Nephron (organoid): ENCODE results near the gene ABHD13.
A peak's percentile ranks its signal among the peaks of the same experiment; 100 is the strongest.
"Not testable (repeated sequence)": the region's sequence is repeated elsewhere in the genome, so short reads cannot be mapped to it uniquely, and the experiment has no call there.

Experiments used
- H3K27ac Mint-ChIP-seq, 3 experiments: 2 replicates each; pipeline ENCODE4 v1.8.0; 2020; ENCODE audit warnings: mixed read lengths in 3 of 3, mild to moderate bottlenecking in 2 of 3, moderate library complexity in 1 of 3
- H3K27me3 Mint-ChIP-seq: 2 replicates; pipeline ENCODE4 v1.8.0; 2021; ENCODE audit warnings: low read depth, mild to moderate bottlenecking, moderate library complexity, mixed read lengths
- H3K36me3 Mint-ChIP-seq: 2 replicates; pipeline ENCODE4 v1.8.0; 2020; ENCODE audit warnings: low read depth, mixed read lengths
- H3K4me1 Mint-ChIP-seq: 2 replicates; pipeline ENCODE4 v1.8.0; 2020; ENCODE audit warnings: mixed read lengths
- H3K4me3 Mint-ChIP-seq, 3 experiments: 2 replicates each; pipeline ENCODE4 v1.8.0; 2020; ENCODE audit warnings: mild to moderate bottlenecking in 3 of 3, mixed read lengths in 3 of 3, moderate library complexity in 2 of 3
- H3K9me3 Mint-ChIP-seq: 2 replicates; pipeline ENCODE4 v1.8.0; 2020; ENCODE audit warnings: mixed read lengths
- TF ChIP-seq, protein P1 (sequence below), 3 experiments: fragments of 200-600 bp; sonication (generic); IDR thresholded peaks; one replicate each; pipeline ENCODE4 v1.5.0; 2021; ENCODE audit warnings: antibody characterized with exemption in 3 of 3; ENCODE audit not compliant: unreplicated experiment in 3 of 3

ABHD13 gene

DNA sequence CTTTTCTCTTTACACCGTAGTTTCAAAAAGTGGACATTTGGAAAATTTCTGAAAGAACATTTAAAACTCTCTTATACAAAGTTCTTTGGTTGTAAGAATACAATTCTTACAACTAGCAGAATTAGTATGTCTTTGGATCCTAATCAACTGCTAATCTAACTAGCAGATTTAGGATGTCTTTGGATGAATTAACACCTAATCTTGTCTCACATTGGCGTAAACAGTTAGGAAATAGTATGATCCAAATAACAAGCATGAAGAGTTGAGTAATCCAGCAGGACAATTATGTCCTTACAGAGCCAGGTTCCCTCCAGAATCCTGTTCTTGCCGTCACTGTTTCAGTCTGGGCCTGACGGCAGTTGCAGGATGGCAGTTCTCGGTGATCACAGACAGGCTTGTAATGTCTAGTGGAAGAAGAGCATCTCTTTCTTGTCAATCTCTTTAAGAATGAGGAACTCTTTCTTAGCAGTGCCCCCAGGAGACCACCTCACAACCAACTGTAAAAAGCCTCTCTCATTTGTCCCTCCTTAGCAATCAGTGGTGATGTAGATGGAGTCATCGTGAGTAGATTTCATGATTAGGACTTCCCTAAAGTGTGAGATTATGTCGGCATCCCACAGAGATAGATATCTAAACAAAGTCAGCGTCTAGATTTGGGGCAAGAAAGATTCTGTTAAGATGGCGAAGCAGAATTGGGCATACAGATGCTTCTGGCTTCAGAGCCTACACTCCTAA is 45.6 kb downstream of the ABHD13 start:
- Mint-ChIP-seq H3K4me3 (no peak overlapping the region), H3K9me3 (no peaks in the 10 kb centered on the region), H3K36me3 (no peaks in the 10 kb centered on the region), H3K27ac (no peak overlapping the region), H3K4me1 (no peaks in the 10 kb centered on the region), H3K27me3 (peaks cover 3% of the 10 kb centered on the region)
- TF ChIP-seq, protein P1, sequence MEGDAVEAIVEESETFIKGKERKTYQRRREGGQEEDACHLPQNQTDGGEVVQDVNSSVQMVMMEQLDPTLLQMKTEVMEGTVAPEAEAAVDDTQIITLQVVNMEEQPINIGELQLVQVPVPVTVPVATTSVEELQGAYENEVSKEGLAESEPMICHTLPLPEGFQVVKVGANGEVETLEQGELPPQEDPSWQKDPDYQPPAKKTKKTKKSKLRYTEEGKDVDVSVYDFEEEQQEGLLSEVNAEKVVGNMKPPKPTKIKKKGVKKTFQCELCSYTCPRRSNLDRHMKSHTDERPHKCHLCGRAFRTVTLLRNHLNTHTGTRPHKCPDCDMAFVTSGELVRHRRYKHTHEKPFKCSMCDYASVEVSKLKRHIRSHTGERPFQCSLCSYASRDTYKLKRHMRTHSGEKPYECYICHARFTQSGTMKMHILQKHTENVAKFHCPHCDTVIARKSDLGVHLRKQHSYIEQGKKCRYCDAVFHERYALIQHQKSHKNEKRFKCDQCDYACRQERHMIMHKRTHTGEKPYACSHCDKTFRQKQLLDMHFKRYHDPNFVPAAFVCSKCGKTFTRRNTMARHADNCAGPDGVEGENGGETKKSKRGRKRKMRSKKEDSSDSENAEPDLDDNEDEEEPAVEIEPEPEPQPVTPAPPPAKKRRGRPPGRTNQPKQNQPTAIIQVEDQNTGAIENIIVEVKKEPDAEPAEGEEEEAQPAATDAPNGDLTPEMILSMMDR (IDR thresholded peaks at IDR 0.05; ENCODE audit: unreplicated experiment in 3 of 3) = no peak

DNA sequence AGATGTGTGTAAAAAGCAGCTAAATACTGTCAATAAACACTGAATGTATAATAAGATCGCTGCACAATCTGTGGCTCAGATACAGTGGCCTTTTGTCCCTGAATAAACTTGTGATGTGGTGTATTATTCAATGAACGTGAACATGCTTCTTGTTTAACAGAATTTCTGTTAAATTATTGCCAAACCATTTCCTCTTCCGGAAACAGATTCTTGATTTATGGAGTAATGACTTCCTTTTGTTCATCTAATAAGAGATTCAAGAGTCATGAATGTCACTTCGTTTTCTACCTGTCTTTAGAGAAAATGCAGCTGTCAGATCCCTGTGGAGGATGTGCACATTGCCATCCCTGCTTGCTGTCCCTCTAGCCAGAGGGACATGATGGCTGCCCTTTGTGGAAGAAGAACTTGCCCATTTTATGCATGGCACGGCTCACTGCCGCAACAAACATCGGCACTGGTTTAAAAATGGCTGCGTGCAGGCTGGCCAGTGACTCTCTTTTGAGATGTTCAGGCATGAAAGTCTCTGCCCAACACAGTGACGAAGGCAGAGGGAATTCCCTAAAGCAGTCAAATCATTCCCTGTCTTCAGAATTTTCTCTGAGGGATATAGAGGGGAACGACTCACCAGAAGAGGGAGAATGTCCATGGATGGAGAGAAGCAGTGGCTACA is 48.3 kb downstream of the ABHD13 start:
- TF ChIP-seq, protein P1 (IDR thresholded peaks at IDR 0.05; ENCODE audit: unreplicated experiment in 3 of 3) = no peak
- H3K4me3 Mint-ChIP-seq = no peak overlapping the region
- peaks cover 19% of the 10 kb centered on the region for H3K4me1 Mint-ChIP-seq
- H3K27ac Mint-ChIP-seq = no peak overlapping the region
- no peaks in the 10 kb centered on the region for H3K36me3 Mint-ChIP-seq
- H3K9me3 Mint-ChIP-seq = no peaks in the 10 kb centered on the region
- H3K27me3 Mint-ChIP-seq = peaks cover 3% of the 10 kb centered on the region

GRCh38 chr13:108267347-108267746 is 49.2 kb downstream of the ABHD13 start:
- H3K36me3 Mint-ChIP-seq = no peaks in the 10 kb centered on the region
- no peak overlapping the region for H3K27ac Mint-ChIP-seq
- peaks cover 24% of the 10 kb centered on the region for H3K4me1 Mint-ChIP-seq
- no peaks in the 10 kb centered on the region for H3K9me3 Mint-ChIP-seq
- TF ChIP-seq, protein P1 (IDR thresholded peaks at IDR 0.05; ENCODE audit: unreplicated experiment in 3 of 3) = no peak
- peaks cover 3% of the 10 kb centered on the region for H3K27me3 Mint-ChIP-seq
- H3K4me3 Mint-ChIP-seq = no peak overlapping the region

- not testable (repeated sequence) for H3K9me3 Mint-ChIP-seq, H3K27ac Mint-ChIP-seq, H3K36me3 Mint-ChIP-seq, H3K4me3 Mint-ChIP-seq, H3K27me3 Mint-ChIP-seq
- peaks cover 26% of the 10 kb centered on the region for H3K4me1 Mint-ChIP-seq
Measured at GRCh38 chr13:108267855-108268254, 49.7 kb downstream of the ABHD13 start.

DNA sequence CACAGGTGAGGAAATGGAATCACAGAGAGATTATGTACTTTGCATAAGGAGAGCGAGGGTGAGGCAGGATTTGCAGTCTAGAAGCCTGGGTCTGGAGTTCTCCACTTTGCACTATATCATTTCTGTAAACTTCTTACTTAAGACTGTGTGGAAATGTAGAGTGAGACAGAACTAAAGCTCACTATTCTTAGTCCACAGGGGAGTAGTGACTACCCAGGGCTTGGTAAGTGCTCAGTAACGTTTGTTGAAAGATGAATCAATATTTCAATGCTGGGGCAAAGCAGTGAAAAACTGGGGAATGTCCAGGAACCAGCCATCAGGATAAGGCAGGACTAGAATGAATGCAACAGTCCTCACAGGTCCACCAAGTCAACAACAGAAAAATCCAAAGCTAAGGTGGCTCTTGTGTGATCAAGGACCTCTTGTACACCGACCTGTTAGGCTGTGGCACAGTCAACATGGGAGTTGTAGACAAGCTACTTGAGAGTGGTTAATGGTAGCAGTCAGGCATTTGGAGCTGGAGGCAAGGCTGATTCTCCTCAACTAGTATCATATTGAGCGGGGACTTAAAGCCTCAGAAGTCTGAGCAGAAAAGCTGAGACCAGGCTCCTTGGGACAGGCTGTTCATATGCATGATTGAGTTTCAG is 50.4 kb downstream of the ABHD13 start:
- TF ChIP-seq, protein P1 (IDR thresholded peaks at IDR 0.05; ENCODE audit: unreplicated experiment in 3 of 3) = no peak
- Mint-ChIP-seq H3K27me3 (peaks cover 3% of the 10 kb centered on the region), H3K27ac (no peak overlapping the region), H3K36me3 (no peaks in the 10 kb centered on the region), H3K4me1 (peaks cover 26% of the 10 kb centered on the region), H3K9me3 (no peaks in the 10 kb centered on the region), H3K4me3 (no peak overlapping the region)

DNA sequence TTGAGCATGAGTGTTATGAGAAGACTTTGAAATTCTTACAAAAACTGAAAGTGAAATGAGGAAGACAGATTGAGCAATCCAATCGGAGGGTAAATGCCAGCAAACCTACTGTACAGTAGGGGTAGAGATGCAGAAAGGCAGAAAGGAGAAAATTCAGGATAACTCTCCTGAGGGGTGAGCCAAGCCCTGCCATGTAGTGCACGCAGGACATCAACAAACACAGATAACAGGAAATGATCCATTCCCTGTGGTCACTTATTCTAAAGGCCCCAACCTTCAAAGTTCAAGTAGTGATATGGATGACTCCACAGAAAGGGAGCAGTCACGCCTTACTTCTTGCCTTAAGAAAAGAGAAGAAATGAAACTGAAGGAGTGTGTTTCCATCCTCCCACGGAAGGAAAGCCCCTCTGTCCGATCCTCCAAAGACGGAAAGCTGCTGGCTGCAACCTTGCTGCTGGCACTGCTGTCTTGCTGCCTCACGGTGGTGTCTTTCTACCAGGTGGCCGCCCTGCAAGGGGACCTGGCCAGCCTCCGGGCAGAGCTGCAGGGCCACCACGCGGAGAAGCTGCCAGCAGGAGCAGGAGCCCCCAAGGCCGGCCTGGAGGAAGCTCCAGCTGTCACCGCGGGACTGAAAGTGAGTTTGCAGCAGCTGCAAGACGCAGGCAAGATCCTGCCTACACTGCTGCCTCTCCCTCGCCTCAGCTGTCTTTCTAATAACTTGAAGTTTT is 51.6 kb downstream of the ABHD13 start, which contains the start of gene TNFSF13B:
TNFSF13B (plus strand) TSS at position 118 of the 728 bp plus-strand sequence; CDS start at position 296, 178 bp downstream.
- peaks cover 26% of the 10 kb centered on the region for H3K4me1 Mint-ChIP-seq
- no peaks in the 10 kb centered on the region for H3K9me3 Mint-ChIP-seq
- peak within 1 kb of the TSS; percentile 41 to 77 (median 52) for H3K4me3 Mint-ChIP-seq
- H3K27ac Mint-ChIP-seq = peak within 1 kb of the TSS; percentile 44 to 82 (median 71)
- TF ChIP-seq, protein P1 (IDR thresholded peaks at IDR 0.05; ENCODE audit: unreplicated experiment in 3 of 3) = no peak
- H3K27me3 Mint-ChIP-seq = peaks cover 3% of the 10 kb centered on the region
- H3K36me3 Mint-ChIP-seq = no peaks in the 10 kb centered on the region
